HG02798 (cell line): ENCODE results near the gene LRRC27.

Experiments used
- ATAC-seq: cut with Tn5 transposase; IDR thresholded peaks from one replicate; pipeline ENCODE4 v1.9.1; 2021; ENCODE audit warnings: mild to moderate bottlenecking; ENCODE audit not compliant: unreplicated experiment, poor library complexity

The LRRC27 gene

GRCh38 chr10:132353456-132354355 lies 21.7 kb downstream of the LRRC27 start:
- ATAC-seq: no peak

DNA sequence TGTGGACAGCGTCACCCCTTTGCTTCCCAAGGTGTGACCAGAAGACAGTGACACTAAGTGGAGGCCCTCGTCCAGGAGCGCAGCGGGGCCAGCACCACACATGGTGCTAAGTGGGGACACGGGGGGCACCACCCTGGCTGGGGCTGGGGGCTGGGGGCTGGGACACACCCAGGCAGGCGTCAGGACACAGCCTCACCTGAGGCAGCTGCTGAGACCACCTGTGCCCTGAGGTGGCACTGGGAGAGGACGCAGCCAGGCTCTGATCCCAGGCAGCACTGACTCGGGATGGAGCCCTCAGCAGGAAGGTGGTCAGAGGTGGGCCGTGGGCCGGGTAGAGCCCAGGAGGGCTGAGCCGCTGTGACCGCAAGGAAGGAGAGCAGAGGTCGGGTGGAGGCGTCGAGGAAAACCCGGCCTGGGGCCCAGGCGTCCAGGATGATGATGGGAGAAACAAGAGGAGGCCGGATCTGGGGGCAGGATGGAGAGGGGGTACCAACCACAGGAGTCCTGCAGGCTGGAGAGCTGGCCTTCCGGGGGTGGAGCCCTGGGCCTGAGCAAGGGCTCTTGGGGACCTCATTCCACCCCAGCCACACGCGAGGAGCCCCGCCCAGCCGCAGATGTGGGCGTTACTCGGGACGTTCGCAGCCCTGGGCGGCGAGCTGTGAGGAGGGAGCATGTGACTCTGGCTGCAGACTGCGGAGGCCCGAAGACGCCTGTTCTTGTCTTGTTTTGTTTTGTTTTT lies 22.5 kb downstream of the LRRC27 start:
- no peak for ATAC-seq

GRCh38 chr10:132355297-132355696 lies 23.3 kb downstream of the LRRC27 start:
- no peak for ATAC-seq

- no peak for ATAC-seq
Observed at GRCh38 chr10:132355754-132356153, 23.8 kb downstream of the LRRC27 start.

DNA sequence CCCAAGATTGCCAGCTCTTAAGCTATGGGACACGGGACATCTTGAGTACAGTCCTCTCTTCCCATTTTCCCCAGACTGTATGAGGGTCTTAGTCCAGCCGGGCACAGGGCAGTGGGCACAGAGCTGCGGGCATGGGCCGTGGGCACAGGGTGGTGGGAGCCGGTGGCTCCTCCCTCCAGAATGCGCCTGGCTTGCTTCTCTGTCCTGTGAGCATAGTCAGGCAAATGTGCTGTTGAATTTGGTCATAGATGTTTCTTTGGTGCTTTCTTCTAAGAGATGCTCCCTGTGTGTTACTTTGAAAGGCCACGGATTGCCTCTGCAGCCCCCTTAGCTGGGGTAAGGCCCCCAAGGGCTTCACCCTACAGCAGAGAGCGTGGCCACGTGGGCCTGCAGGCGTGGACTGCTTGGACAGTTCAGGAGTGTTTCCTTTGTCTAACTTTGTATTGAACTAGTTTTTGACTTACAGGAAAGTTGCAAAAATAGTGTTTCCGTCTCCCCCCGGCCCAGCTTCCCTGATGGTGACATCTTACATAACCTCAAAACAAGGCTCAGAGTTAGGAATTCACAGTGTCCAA lies 24.7 kb downstream of the LRRC27 start:
- no peak for ATAC-seq

GRCh38 chr10:132357286-132358058 lies 25.5 kb downstream of the LRRC27 start:
- no peak for ATAC-seq

DNA sequence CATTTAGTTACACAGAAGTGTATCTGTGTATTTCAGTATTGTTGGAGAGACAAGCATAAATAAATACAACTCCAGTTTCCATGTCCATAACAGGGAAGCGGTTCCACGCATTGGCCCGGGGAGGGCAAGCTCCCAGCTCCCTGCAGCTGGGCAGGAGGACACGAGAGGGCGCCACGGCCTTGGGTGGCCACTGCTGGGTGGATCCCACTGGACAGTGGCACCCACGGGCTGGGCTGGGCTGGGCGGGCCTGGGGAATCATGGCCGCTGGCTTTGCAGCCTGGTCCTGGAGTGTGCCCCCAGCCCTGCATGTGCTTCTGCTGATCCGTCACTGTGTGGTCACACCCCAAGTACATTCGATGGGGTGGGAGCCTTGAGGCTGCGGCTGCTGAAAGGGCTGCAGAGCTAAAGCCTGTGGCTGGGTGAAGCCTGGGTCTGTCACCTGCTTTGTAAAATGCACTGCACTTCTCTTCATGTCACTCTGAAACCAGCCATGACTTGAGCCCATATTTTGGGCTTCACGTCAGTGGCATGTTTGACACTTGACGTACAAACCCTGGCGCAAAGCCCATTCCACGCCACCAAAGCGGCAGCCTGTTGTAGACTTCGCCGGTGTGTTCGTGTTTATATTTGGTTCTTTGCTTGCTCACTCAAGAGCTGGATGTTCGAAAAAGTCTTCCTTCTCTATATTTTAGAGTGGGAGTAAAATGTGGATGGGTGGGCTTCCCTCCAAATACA lies 27.5 kb downstream of the LRRC27 start:
- no peak for ATAC-seq

DNA sequence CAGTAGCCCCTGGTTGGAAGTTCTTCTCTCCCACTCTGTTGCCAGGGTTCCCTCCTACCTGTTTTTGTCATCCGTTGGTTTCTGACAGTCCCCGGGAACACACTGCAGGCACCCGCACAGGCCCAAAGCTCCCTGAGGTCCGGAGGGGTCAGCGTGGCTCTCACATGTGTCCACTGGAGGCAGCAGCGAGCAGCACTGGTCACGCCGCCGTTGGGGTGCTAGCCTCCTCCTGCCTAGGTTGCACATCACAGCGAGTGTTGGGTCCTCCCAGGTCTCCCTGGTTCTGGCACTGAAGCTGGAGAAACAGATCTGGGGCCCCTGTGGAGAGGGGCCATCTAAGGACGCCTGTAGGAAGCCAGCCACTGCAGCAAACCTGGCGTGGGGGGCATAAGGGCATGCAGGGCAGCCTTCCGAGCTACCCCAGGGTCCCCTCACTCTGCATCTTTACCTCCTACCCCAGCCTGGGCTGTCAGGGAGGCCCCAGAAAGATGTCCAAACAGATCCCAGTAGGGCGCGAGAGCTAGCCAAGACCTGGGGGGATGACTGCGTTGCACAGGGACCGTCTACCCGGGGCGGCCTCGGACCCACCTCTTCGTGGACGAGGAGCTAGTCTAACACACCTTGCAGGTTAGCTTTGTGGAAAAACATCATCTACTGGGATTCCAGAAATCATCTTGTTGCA lies 28.9 kb downstream of the LRRC27 start:
- ATAC-seq: no peak

DNA sequence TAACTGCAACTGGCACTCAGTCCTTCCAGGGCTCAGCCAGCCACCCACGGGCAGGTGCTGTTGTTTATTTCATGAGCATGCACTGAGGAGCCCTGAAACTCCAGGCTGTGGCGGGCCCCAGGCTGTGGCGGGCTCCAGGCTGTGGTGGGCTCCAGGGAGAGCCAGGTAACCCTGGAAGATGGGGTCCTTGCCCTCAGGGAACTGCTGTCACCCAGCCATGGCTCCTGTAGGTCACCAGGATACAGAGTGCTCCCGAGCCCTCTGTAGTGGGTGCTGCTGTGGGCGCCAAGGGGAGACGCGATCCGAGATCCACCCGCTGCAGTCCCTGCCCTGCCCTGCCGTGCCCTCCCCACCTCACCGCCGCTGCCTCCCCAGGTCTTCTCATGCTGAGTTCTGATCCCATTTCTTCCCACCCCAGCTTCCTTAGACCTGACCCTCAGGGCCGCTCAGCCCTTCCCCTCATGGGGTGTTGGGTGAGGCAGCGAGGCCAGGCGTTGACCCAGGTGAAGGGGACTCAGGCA lies 29.6 kb downstream of the LRRC27 start:
- no peak for ATAC-seq

GRCh38 chr10:132362151-132362611 lies 30.2 kb downstream of the LRRC27 start:
- no peak for ATAC-seq

DNA sequence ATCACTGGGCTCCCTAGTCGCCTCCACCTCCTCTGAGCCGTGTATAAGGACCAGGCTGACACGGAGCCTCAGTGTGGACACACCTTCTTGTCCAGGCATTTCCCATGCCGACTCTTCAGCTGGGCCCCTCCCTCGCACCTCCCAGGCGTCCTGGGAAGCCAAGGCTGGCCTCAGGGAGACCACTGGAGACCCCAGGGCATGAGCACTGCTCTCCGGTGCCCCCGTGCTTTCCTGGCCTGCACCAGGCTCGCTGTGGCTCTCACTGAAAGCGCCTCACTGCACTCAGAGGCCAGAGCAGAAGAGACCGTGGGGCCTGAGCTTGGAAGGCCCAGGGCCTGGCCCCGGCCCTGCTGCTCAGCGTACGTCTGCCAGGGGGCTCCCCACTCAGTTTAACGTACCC lies 31.4 kb downstream of the LRRC27 start:
- no peak for ATAC-seq

DNA sequence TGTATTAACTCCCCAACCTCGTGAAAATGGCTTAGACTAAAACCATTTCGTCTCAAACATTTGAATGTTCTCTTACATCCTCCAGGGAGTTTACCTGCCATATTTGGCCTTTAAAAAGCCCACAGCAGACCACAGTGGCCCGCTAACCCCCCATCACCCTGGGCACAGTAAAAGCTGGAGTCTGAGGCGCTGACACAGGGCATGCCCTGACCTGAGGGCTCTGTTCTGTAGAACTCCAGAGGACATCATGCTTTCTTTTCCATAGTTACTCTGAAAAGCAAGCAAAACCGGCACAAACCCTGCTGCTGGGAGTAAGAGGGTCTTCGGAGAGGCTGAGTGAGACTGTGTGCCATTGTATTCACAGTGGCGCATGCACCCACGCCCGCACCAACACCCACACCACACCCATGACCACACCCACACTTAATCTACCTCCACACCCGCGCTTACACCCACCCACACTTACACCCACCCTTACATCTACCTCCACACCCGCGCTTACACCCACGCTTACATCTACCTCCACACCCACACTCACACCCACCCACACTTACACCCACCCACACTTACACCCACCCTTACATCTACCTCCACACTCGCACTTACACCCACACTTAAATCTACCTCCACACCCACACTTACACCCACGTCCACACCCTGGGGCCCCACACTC lies 32.1 kb downstream of the LRRC27 start:
- no peak for ATAC-seq

- ATAC-seq: no peak
Observed at GRCh38 chr10:132364594-132364970, 32.6 kb downstream of the LRRC27 start.

- no peak for ATAC-seq
Observed at GRCh38 chr10:132365102-132365501, 33.1 kb downstream of the LRRC27 start.

- ATAC-seq: no peak
Observed at GRCh38 chr10:132366006-132366405, 34.0 kb downstream of the LRRC27 start.

DNA sequence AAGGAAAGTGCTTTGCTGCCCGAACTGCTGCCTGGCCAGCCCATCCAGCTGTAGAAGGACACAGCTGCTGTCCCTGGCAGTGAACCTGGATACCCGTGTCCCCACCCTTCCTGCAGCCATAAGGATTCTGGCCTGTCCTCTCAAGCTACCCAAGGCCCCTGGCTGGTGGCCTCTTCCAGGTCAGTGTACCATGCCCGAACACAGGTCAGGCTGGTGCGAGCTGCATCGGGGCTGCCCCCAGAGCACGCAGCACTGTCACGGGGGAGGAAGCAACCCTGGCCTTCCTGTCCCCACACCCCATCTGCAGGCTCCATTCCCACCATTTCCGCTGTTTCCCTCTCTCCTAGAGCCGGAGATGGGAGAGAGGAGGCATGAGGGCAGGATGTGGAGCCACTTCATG lies 34.5 kb downstream of the LRRC27 start:
- no peak for ATAC-seq

DNA sequence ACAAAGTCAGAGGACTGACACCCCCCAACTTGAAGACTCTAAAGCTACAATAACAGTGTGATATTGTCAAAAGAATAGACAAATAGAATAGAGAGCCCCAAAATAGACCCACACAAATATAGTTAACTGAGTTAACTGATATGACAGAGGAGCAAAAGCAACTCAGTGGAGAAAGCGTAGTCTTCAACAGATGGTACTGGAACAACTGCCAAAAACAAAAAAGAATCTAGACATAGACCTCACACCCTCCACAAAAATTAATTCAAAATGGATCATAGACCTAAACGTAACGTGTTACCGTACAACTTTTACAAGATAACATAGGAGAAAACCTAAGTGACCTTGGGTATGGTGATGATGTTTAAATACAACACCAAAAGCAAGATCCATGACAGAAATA lies 36.4 kb downstream of the LRRC27 start:
- no peak for ATAC-seq

- no peak for ATAC-seq
Observed at GRCh38 chr10:132368881-132369635, 37.1 kb downstream of the LRRC27 start.
